HG02970 (cell line): ENCODE data around the gene TMEM202.
"Not testable (repeated sequence)": the region's sequence is repeated elsewhere in the genome, so short reads cannot be mapped to it uniquely, and the experiment has no call there.

Source experiments
- ATAC-seq: cut with Tn5 transposase; IDR thresholded peaks from one replicate; pipeline ENCODE4 v1.9.1; 2021; ENCODE audit warnings: mild to moderate bottlenecking, moderate library complexity, moderate number of reproducible peaks; ENCODE audit not compliant: unreplicated experiment, low FRiP score

Gene TMEM202

DNA sequence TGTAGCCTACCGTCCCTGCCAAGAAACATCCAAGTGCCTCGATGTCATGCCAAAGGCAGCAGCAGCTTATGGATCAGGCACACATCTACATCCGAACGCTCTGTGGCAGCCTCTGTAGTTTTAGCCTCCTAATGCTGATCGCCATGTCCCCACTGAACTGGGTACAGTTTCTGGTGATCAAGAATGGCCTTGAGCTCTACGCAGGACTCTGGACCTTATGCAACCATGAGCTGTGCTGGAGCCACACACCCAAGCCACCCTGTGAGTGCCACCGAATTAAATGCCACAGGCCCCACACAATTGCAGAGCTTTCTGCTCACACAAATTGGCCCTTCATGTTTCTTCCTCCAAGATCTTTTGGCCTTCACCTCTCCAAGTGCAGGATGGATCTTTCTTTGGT lies 543 bp downstream of the TMEM202 start:
- no peak for ATAC-seq

DNA sequence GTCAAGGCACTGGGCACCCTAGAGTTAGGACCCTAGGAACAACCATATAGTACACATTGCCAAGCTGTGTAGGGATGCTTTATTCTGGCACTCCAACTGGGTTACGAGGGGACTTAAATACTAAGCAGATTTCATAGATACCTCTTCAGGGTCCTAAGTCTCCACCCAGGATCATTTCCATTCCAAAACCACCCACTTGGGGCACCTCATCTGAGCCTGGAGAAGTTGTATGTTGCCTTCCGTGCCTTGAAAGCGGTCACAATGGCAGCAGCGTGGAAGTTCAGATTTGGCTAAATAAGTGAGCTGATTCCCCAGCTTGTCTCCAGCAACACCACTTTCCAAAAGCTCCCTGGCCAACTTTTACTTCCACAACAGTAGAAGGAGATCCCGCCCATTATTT lies 4.6 kb downstream of the TMEM202 start:
- ATAC-seq = no peak

GRCh38 chr15:72404356-72404755 lies 6.3 kb downstream of the TMEM202 start:
- no peak for ATAC-seq

- no peak for ATAC-seq
Measured at GRCh38 chr15:72404841-72405240, 6.7 kb downstream of the TMEM202 start.

GRCh38 chr15:72406936-72407335 lies 8.8 kb downstream of the TMEM202 start:
- no peak for ATAC-seq

DNA sequence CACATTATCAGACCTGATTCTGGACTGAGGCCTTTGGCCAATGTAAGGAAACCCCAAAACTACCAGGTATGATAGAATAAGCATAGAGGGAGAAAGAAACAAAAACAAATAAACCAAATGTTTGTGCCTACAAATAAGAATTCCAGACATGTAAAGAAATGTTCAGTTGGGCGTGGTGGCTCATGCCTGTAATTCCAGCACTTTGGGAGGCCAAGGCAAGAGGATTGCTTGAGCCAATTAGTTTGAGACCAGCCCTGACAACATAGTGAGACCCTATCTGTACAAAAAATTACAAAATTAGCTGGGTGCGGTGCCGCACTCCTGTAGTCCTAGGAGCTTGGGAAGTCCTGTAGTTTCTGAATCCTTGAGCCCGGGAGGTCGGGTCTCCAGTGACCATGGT lies 13.0 kb downstream of the TMEM202 start:
- no peak for ATAC-seq

DNA sequence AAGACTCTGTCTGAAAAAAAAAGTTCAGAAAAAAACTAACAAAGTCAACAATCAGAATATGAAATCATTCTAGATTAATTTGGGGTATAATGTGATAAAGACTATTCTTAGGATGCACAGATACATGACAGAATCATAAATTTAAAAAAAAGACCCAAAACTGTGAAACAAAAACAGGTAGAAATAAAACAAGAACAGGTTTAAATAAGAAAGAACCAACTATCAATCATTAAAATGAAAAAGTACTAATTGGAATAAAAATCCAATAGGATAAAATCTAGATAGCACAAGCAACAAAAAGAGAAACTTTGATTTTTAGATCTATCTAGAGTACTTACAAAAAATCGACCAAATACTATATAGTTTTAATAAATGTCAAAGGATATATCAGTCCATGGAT lies 13.4 kb downstream of the TMEM202 start:
- no peak for ATAC-seq

DNA sequence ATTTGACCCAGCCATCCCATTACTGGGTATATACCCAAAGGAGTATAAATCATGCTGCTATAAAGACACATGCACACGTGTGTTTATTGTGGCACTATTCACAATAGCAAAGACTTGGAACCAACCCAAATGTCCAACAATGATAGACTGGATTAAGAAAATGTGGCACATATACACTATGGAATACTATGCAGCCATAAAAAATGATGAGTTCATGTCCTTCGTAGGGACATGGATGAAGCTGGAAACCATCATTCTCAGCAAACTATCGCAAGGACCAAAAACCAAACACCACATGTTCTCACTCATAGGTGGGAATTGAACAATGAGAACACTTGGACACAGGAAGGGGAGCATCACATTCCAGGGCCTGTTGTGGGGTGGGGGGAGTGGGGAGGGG lies 15.2 kb downstream of the TMEM202 start:
- not testable (repeated sequence) for ATAC-seq

GRCh38 chr15:72415304-72415703 lies 17.2 kb downstream of the TMEM202 start:
- no peak for ATAC-seq

GRCh38 chr15:72419768-72420167 lies 21.7 kb downstream of the TMEM202 start:
- not testable (repeated sequence) for ATAC-seq

DNA sequence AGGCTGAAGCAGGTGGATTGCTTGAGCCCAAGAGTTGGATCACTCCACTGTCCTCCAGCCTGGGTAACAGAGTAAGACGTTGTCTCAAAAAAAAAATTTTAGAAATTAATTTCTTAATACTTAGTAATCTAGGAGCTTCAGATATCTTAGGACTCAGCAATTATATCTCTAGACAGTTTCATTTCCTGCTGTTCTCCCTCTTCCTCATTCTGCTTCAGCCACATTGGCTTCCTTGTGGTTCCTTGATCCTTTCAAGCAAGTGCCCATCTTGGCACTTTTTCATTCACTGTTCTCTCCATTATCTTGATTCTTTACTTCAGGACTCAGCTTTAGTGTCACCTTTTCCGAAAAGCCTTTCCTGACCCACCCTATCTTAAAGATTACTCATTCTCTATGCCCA lies 22.5 kb downstream of the TMEM202 start:
- ATAC-seq = no peak

GRCh38 chr15:72421484-72421883 lies 23.4 kb downstream of the TMEM202 start:
- ATAC-seq = no peak

GRCh38 chr15:72423256-72423655 lies 25.2 kb downstream of the TMEM202 start:
- no peak for ATAC-seq

GRCh38 chr15:72426753-72427152 lies 28.6 kb downstream of the TMEM202 start:
- no peak for ATAC-seq

DNA sequence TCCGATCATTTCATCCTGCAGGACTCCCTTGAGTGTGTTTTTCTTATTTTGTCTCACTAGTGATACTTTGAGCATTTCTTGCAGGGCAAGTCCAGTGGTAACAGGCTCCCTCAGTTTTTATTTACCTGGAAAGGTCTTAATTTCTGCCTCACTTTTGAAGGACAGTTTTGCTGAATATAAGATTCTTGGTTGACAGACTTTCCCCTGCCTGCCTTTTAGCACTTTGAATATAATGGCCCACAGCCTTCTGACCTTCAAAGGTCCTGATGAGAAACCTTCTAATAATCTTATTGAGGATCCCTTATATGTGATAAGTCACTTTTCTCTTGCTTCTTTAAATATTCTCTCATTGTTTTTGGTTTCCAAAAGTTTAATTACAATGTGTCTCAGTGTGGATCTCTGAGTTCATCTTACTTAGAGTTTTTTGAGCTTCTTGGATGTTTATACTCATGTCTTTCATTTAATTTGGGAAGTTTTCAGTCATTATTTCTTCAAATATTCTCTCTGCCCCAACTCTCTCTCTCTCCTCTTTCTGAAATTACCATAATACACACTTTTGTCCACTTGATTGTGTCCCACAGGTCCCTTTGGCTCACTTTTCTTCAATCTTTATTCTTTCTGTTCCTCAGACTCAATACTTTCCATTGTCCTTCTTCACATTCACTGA lies 39.7 kb downstream of the TMEM202 start:
- no peak for ATAC-seq

DNA sequence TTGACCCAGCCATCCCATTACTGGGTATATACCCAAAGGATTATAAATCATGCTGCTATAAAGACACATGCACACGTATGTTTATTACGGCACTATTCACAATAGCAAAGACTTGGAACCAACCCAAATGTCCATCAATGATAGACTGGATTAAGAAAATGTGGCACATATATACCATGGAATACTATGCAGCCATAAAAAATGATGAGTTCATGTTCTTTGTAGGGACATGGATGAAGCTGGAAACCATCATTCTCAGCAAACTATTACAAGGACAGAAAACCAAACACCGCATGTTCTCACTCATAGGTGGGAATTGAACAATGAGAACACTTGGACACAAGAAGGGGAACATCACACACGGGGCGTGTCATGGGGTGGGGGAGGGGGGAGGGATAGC lies 44.7 kb downstream of the TMEM202 start:
- not testable (repeated sequence) for ATAC-seq

DNA sequence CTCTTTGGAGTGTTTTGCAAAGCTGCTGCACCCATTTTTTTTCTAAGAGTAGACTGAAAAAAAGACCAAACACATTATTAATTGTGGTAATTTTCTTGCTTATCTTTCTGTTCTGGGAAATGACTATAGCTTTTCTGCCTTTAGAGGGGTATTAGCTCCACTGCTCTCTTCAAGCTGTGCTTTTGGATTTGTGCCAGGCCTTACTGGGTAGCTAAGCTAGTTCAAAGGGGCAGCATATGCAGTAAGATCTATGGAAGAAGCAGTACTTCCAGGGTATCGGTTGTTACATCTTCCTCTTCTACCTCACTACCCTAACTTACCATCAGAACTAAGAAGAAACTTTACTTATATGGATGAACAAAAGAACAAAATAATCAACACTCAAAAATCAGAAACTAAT lies 47.3 kb downstream of the TMEM202 start:
- no peak for ATAC-seq

DNA sequence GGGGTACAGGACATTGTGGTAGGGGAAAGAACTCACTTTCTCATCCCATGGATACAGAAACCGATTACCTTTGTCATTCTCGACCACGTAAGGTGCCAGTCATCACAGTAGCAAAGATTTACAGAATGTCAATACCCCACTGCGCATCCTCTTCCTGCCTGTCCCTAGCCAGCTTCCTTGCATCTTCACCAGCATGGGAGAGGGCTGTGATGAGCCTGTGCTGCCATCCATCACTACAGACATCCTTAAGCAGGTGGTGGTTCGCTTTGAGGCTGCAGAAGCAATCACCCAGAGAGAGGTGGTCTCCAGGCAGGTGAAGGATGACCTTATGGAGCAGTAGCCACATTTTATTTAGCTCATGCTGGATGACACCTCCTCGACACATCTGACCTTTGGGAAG lies 52.7 kb downstream of the TMEM202 start:
- no peak for ATAC-seq

GRCh38 chr15:72451224-72451623 lies 53.1 kb downstream of the TMEM202 start:
- no peak for ATAC-seq

DNA sequence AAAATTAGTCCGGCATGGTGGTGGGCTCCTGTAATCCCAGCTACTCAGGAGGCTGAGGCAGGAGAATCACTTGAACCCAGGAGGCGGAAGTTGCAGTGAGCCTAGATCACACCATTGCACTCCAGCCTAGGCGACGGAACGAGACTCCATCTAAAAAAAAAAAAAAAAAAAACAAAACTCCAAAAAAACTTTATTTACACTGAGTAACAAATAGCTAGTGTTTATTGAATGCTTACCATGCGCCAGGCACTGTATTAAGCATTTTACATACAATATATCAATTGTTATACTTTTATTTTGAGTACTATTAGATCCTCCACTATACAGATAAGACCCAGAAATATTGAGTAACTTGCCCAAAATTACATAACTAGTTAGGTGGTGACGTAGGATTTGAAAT lies 58.6 kb downstream of the TMEM202 start:
- ATAC-seq = no peak
